Measurements from ENCODE around the gene YLPM1.
"Not testable (repeated sequence)": the region's sequence is repeated elsewhere in the genome, so short reads cannot be mapped to it uniquely, and the experiment has no call there.

The YLPM1 gene

DNA sequence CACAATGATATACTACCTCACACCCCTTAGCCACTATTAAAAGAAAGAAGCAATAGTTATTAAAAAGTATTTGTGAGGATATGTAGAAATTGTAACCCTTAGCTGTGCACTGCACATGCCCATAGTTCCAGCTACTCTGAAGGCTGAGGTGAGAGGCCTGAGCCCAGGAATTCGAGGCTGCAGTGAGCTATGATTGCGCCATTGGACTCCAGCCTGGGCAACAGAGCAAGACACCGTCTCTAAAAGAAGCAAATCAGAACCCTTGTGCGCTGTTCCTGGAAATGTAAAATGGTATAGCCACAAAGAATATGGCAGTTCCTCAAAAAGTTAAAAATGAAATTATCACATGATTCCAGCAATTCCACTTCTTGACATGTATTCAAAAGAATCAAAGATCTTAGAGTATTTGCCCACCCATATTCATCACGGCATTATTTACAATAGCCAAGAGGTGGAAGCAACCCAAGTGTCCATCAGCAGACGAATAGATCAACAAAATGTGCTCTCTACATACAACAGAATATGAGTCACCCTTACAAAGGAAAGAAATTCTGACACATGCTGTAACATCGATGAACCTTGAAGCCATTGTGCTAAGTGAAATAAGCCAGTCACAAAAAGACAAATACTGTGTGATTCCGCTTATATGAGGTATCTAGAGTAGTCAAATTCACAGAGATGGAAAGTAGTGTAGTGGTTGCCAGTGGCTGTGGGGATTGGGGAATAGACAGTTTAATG lies 23.7 kb upstream of the YLPM1 start:
- no peak for DNase-seq

DNA sequence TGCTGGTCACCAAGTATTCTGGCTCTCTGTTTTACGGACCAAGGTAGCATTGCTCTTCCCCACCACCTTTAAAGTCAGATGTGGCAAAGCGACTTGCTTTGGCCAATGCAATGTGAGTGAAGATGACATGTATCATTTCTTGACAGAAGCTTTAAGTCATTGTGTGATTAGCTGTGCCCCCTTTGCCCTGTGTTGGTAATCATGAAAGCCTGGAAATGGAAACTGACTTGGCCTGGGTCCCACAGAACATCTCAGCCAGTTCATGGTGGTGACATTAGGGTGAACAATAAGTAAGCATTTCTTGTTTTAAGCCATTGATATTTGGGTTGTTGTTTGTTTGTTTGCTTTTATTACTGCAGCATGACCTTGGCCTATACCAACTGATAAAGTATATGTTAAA lies 15.9 kb upstream of the YLPM1 start:
- DNase-seq = no peak
- Histone ChIP-seq H3K4me1 (ENCODE audit: control insufficient read depth, insufficient read depth, low read length, poor library complexity, severe bottlenecking) (no peaks in the 10 kb centered on the region), H3K4me3 (ENCODE audit: insufficient read depth, low read depth, low read length, poor library complexity, severe bottlenecking) (no peak overlapping the region), H3K9me3 (ENCODE audit: control insufficient read depth, low read length) (no peaks in the 10 kb centered on the region), H3K27me3 (replicated peaks; ENCODE audit: control insufficient read depth, insufficient read depth, low read length, poor library complexity, severe bottlenecking) (no peaks in the 10 kb centered on the region), H3K36me3 (ENCODE audit: control insufficient read depth, insufficient read depth, low read length) (no peaks in the 10 kb centered on the region), H3K27ac (ENCODE audit: insufficient read depth, low read length, poor library complexity, severe bottlenecking) (no peak overlapping the region)

More for the DNA sequence above, 23.7 kb upstream of the YLPM1 start:
- Histone ChIP-seq H3K36me3 (ENCODE audit: control insufficient read depth, insufficient read depth, low read length) (peaks cover 19% of the 10 kb centered on the region), H3K27me3 (replicated peaks; ENCODE audit: control insufficient read depth, insufficient read depth, low read length, poor library complexity, severe bottlenecking) (no peaks in the 10 kb centered on the region), H3K4me1 (ENCODE audit: control insufficient read depth, insufficient read depth, low read length, poor library complexity, severe bottlenecking) (no peaks in the 10 kb centered on the region), H3K4me3 (ENCODE audit: insufficient read depth, low read depth, low read length, poor library complexity, severe bottlenecking) (no peak overlapping the region), H3K27ac (ENCODE audit: insufficient read depth, low read length, poor library complexity, severe bottlenecking) (no peak overlapping the region), H3K9me3 (ENCODE audit: control insufficient read depth, low read length) (no peaks in the 10 kb centered on the region)

DNA sequence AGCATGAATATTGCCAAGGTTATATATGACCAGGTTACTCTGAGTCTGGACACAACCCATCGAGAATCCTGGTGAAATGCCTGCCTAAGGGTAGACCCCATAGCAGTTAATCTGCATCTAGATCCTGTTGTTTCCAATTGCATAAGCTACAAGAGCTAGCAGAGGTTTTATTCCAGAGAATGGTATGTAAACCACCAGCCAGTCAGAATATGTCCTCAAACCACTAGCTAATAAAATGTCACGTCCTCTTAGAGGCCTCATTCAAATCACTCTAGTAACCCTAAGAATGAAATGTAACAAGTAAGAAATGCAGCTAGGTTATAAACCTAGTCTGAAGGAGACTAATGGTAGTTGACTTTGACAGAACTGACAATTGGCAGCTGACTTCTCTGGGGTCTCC lies 9.0 kb upstream of the YLPM1 start:
- Histone ChIP-seq H3K27ac (ENCODE audit: insufficient read depth, low read length, poor library complexity, severe bottlenecking) (no peak overlapping the region), H3K27me3 (replicated peaks; ENCODE audit: control insufficient read depth, insufficient read depth, low read length, poor library complexity, severe bottlenecking) (no peaks in the 10 kb centered on the region), H3K4me1 (ENCODE audit: control insufficient read depth, insufficient read depth, low read length, poor library complexity, severe bottlenecking) (no peaks in the 10 kb centered on the region), H3K4me3 (ENCODE audit: insufficient read depth, low read depth, low read length, poor library complexity, severe bottlenecking) (no peak overlapping the region), H3K9me3 (ENCODE audit: control insufficient read depth, low read length) (no peaks in the 10 kb centered on the region), H3K36me3 (ENCODE audit: control insufficient read depth, insufficient read depth, low read length) (no peaks in the 10 kb centered on the region)
- no peak for DNase-seq

DNA sequence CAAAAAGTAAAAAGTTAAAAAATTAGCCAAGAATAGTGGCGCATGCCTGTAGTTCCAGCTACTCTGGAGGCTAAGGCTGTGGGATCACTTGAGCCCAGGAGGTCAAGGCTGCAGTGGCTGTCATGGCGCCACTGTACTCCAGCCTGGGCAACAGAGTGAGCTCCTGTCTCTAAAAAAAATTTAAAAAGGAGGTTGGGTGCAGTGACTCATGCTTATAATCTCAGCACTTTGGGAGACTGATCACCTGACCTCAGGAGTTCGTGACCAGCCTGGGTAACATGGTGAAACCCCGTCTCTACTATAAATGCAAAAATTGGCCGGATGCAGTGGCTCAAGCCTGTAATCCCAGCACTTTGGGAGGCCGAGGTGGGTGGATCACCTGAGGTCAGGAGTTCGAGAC lies 8.2 kb upstream of the YLPM1 start:
- DNase-seq = no peak

DNA sequence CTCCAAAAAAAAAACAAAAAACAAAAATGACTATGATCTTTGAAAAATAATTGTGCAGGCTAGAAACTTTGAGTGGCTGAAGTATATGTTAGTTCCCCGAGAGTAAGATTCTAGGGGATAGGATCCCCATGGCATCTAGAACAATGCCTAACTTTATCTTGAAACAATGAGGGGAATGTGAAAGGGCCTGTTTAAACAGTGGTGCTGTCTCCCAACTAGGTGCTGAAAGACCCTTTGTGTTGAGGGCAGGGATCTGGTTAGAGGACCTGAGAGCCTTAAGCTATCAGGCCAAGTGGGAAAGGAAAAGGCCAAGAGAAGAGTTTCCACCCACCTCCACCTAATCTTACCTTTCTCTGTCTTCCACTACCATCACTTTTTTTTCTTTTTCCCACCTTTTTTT lies 6.8 kb upstream of the YLPM1 start:
- H3K4me1 ChIP-seq (ENCODE audit: control insufficient read depth, insufficient read depth, low read length, poor library complexity, severe bottlenecking) = no peaks in the 10 kb centered on the region
- no peaks in the 10 kb centered on the region for H3K27me3 ChIP-seq (replicated peaks; ENCODE audit: control insufficient read depth, insufficient read depth, low read length, poor library complexity, severe bottlenecking)
- no peak overlapping the region for H3K4me3 ChIP-seq (ENCODE audit: insufficient read depth, low read depth, low read length, poor library complexity, severe bottlenecking)
- no peak overlapping the region for H3K27ac ChIP-seq (ENCODE audit: insufficient read depth, low read length, poor library complexity, severe bottlenecking)
- no peak for DNase-seq
- no peaks in the 10 kb centered on the region for H3K36me3 ChIP-seq (ENCODE audit: control insufficient read depth, insufficient read depth, low read length)
- no peaks in the 10 kb centered on the region for H3K9me3 ChIP-seq (ENCODE audit: control insufficient read depth, low read length)

More for the DNA sequence above, 8.2 kb upstream of the YLPM1 start:
- Histone ChIP-seq H3K27ac (ENCODE audit: insufficient read depth, low read length, poor library complexity, severe bottlenecking) (no peak overlapping the region), H3K9me3 (ENCODE audit: control insufficient read depth, low read length) (no peaks in the 10 kb centered on the region), H3K27me3 (replicated peaks; ENCODE audit: control insufficient read depth, insufficient read depth, low read length, poor library complexity, severe bottlenecking) (no peaks in the 10 kb centered on the region), H3K4me3 (ENCODE audit: insufficient read depth, low read depth, low read length, poor library complexity, severe bottlenecking) (no peak overlapping the region), H3K4me1 (ENCODE audit: control insufficient read depth, insufficient read depth, low read length, poor library complexity, severe bottlenecking) (no peaks in the 10 kb centered on the region), H3K36me3 (ENCODE audit: control insufficient read depth, insufficient read depth, low read length) (no peaks in the 10 kb centered on the region)

DNA sequence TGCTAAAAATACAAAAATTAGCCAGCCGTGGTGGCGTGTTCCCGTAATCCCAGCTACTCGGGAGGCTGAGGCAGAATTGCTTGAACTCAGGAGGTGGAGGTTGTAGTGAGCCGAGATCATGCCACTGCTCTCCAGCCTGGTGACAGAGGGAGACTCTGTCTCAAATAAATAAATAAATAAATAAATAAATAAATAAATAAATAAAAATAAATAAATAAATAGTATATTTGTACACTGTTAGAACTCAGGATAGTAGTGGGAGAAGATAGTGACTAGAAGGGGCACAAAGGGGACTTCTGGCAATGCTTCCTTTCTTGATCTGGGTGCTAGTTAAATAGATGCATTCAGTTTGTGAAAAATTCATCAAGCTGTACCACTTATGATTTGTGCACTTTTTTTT lies 4.6 kb upstream of the YLPM1 start:
- not testable (repeated sequence) for H3K27ac ChIP-seq (ENCODE audit: insufficient read depth, low read length, poor library complexity, severe bottlenecking); DNase-seq; H3K27me3 ChIP-seq (replicated peaks; ENCODE audit: control insufficient read depth, insufficient read depth, low read length, poor library complexity, severe bottlenecking); H3K9me3 ChIP-seq (ENCODE audit: control insufficient read depth, low read length); H3K4me3 ChIP-seq (ENCODE audit: insufficient read depth, low read depth, low read length, poor library complexity, severe bottlenecking); H3K4me1 ChIP-seq (ENCODE audit: control insufficient read depth, insufficient read depth, low read length, poor library complexity, severe bottlenecking); H3K36me3 ChIP-seq (ENCODE audit: control insufficient read depth, insufficient read depth, low read length)

DNA sequence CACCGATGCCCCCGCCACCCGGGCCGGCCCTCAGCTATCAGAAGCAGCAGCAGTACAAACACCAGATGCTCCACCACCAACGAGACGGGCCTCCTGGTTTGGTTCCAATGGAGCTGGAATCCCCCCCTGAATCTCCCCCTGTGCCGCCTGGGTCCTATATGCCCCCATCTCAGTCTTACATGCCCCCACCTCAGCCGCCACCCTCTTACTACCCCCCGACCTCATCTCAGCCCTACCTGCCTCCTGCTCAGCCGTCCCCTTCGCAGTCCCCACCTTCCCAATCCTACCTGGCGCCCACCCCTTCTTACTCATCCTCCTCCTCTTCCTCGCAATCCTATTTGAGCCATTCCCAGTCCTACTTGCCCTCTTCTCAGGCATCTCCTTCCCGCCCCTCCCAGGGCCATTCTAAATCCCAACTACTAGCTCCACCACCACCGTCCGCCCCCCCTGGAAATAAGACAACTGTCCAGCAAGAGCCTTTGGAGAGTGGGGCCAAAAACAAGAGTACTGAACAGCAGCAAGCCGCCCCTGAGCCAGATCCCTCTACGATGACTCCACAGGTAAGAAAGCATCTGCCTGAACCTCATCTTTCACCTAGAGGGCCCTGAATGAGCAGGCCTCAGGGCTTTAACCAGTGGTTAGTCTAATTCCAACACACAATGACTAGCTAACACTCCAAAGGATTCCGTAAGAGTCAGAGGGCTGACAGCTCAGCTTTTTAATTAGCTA lies 851 bp downstream of the YLPM1 start:
- no peaks in the 10 kb centered on the region for H3K27me3 ChIP-seq (replicated peaks; ENCODE audit: control insufficient read depth, insufficient read depth, low read length, poor library complexity, severe bottlenecking)
- no peak for DNase-seq

DNA sequence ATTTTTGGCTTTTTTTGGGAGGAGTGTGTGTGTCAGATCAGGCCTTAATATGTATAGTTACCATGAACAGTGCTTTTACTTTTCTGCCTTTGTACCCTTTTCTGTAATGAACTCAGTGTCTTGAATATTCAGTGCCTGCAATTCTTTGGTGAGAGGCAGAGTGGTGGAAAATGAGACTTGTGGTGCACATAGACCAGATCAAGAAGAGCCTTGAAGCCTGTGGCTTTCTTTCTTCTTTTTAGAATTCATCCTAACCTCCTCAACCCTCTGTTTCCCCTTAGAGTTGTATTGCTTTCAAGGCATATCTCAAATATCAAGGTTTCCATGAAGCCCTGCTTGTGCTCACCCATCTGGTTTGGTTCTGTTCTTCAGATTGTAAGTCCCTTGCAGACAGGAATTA lies 2.6 kb downstream of the YLPM1 start:
- Histone ChIP-seq H3K4me3 (ENCODE audit: insufficient read depth, low read depth, low read length, poor library complexity, severe bottlenecking) (no peak overlapping the region), H3K27ac (ENCODE audit: insufficient read depth, low read length, poor library complexity, severe bottlenecking) (no peak overlapping the region), H3K4me1 (ENCODE audit: control insufficient read depth, insufficient read depth, low read length, poor library complexity, severe bottlenecking) (peaks cover 13% of the 10 kb centered on the region), H3K36me3 (ENCODE audit: control insufficient read depth, insufficient read depth, low read length) (no peaks in the 10 kb centered on the region), H3K27me3 (replicated peaks; ENCODE audit: control insufficient read depth, insufficient read depth, low read length, poor library complexity, severe bottlenecking) (no peaks in the 10 kb centered on the region), H3K9me3 (ENCODE audit: control insufficient read depth, low read length) (no peaks in the 10 kb centered on the region)
- DNase-seq = no peak

More for the DNA sequence above, 851 bp downstream of the YLPM1 start:
- Histone ChIP-seq H3K4me1 (ENCODE audit: control insufficient read depth, insufficient read depth, low read length, poor library complexity, severe bottlenecking) (peaks cover 13% of the 10 kb centered on the region), H3K4me3 (ENCODE audit: insufficient read depth, low read depth, low read length, poor library complexity, severe bottlenecking) (peak overlapping the region; percentile 87), H3K27ac (ENCODE audit: insufficient read depth, low read length, poor library complexity, severe bottlenecking) (peak overlapping the region; percentile 94), H3K9me3 (ENCODE audit: control insufficient read depth, low read length) (no peaks in the 10 kb centered on the region), H3K36me3 (ENCODE audit: control insufficient read depth, insufficient read depth, low read length) (no peaks in the 10 kb centered on the region)

DNA sequence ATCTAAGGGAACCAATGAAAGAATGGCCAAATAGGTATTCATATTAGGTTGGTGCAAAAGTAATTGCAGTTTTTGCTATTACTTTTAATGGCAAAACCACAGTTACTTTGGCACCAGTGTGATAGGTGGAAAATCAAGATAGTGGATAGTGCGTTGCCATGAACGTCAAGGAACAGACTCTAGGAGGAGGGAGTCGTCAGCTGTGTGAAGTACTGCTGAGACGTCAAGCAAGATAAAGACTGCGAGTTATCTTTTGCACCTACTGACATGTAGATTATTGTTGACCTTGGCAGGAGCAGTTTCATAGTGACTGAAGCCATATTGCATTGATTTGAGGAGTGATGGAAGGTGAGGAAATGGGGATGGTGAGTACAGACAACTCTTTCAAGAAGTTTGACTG lies 8.3 kb downstream of the YLPM1 start:
- no peaks in the 10 kb centered on the region for H3K9me3 ChIP-seq (ENCODE audit: control insufficient read depth, low read length)
- no peak overlapping the region for H3K4me3 ChIP-seq (ENCODE audit: insufficient read depth, low read depth, low read length, poor library complexity, severe bottlenecking)
- no peak overlapping the region for H3K27ac ChIP-seq (ENCODE audit: insufficient read depth, low read length, poor library complexity, severe bottlenecking)
- peaks cover 7% of the 10 kb centered on the region for H3K36me3 ChIP-seq (ENCODE audit: control insufficient read depth, insufficient read depth, low read length)
- no peak for DNase-seq
- no peaks in the 10 kb centered on the region for H3K4me1 ChIP-seq (ENCODE audit: control insufficient read depth, insufficient read depth, low read length, poor library complexity, severe bottlenecking)
- no peaks in the 10 kb centered on the region for H3K27me3 ChIP-seq (replicated peaks; ENCODE audit: control insufficient read depth, insufficient read depth, low read length, poor library complexity, severe bottlenecking)

DNA sequence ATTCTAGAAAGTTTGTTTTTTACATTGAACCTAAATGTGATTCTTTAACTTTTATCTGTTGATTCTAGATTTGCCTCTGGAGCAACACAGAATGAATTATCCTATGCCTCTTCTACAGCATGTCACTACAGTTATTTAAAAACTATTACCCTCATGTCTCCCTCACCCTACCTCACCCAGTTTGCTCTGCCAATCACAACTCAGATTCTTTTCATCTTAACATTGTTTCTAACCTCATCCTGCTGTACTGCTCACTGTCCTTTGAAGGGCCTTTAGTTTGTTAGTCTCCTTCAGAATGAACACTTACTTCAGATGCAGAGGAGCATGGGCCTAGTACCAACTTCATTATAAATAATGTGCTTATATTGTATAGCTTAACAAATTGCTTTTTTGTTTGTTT lies 21.5 kb downstream of the YLPM1 start:
- Histone ChIP-seq H3K9me3 (ENCODE audit: control insufficient read depth, low read length) (no peaks in the 10 kb centered on the region), H3K36me3 (ENCODE audit: control insufficient read depth, insufficient read depth, low read length) (peaks cover 52% of the 10 kb centered on the region), H3K4me1 (ENCODE audit: control insufficient read depth, insufficient read depth, low read length, poor library complexity, severe bottlenecking) (peaks cover 2% of the 10 kb centered on the region), H3K27me3 (replicated peaks; ENCODE audit: control insufficient read depth, insufficient read depth, low read length, poor library complexity, severe bottlenecking) (no peaks in the 10 kb centered on the region), H3K4me3 (ENCODE audit: insufficient read depth, low read depth, low read length, poor library complexity, severe bottlenecking) (no peak overlapping the region), H3K27ac (ENCODE audit: insufficient read depth, low read length, poor library complexity, severe bottlenecking) (no peak overlapping the region)
- DNase-seq = no peak
